Fibroblast of lung (primary cell): Measurements from ENCODE around the gene LHFPL6. TPM values are rescaled to one million over a fixed set of nuclear protein-coding genes. Genes with fewer than 3 reads are reported as not detected.

ENCODE experiments used
- DNase-seq, 2 donors: peaks; one replicate each; pipeline versions ENCODE4 v3.0.0 to v3.0.0-alpha.2; 2010; ENCODE audit warnings: low read depth in 2 of 2
- H2AFZ ChIP-seq: 2 replicates; pipeline ENCODE4 v1.5.1; 2012; ENCODE audit warnings: low read length, control low read depth, inconsistent platforms
- H3K27ac ChIP-seq: 2 replicates; pipeline ENCODE4 v1.5.1; 2011; ENCODE audit warnings: low read length, control low read depth; ENCODE audit not compliant: insufficient read depth
- H3K27me3 ChIP-seq: 2 replicates; pipeline ENCODE4 v1.5.1; 2011; ENCODE audit warnings: mild to moderate bottlenecking, low read length; ENCODE audit not compliant: control insufficient read depth, insufficient read depth
- H3K36me3 ChIP-seq: 2 replicates; pipeline ENCODE4 v1.5.1; 2011; ENCODE audit warnings: low read length; ENCODE audit not compliant: control insufficient read depth, insufficient read depth
- H3K4me1 ChIP-seq: 2 replicates; pipeline ENCODE4 v1.5.1; 2011; ENCODE audit warnings: low read length; ENCODE audit not compliant: control insufficient read depth, insufficient read depth; ENCODE audit errors: extremely low read depth
- H3K4me2 ChIP-seq: 2 replicates; pipeline ENCODE4 v1.5.1; 2011; ENCODE audit warnings: low read length, control low read depth; ENCODE audit not compliant: insufficient read depth; ENCODE audit errors: extremely low read depth
- H3K4me3 ChIP-seq, 4 experiments: fragments of 200-600 bp in 1 of 4; sonication (generic) in 1 of 4; replicated peaks in 1 of 4; 2 replicates each; pipeline ENCODE4 v1.5.1; 2011 to 2016; ENCODE audit warnings: low read length in 4 of 4, low read depth in 3 of 4, mild to moderate bottlenecking in 3 of 4, control low read depth in 2 of 4, inconsistent platforms in 1 of 4, mixed read lengths in 1 of 4; ENCODE audit not compliant: insufficient read depth in 1 of 4; ENCODE audit errors: control extremely low read depth in 1 of 4
- H3K79me2 ChIP-seq: 2 replicates; pipeline ENCODE4 v1.5.1; 2012; ENCODE audit warnings: mild to moderate bottlenecking, low read length, inconsistent platforms; ENCODE audit not compliant: control insufficient read depth, insufficient read depth
- H3K9ac ChIP-seq: 2 replicates; pipeline ENCODE4 v1.5.1; 2011; ENCODE audit warnings: mild to moderate bottlenecking, low read length, control low read depth; ENCODE audit not compliant: insufficient read depth
- H3K9me3 ChIP-seq: 2 replicates; pipeline ENCODE4 v1.5.1; 2012; ENCODE audit warnings: low read depth, low read length; ENCODE audit not compliant: control insufficient read depth, insufficient read depth
- H4K20me1 ChIP-seq: 2 replicates; pipeline ENCODE4 v1.5.1; 2011; ENCODE audit warnings: low read length; ENCODE audit not compliant: control insufficient read depth, insufficient read depth; ENCODE audit errors: extremely low read depth
- CTCF ChIP-seq, 2 donors: IDR thresholded peaks in 1 of 2; conservative IDR thresholded peaks in 1 of 2; 1 replicate in 1 of 2; 2 replicates in 1 of 2; pipeline ENCODE4 v1.5.1; 2011 to 2012; ENCODE audit warnings: low read length in 2 of 2, control low read depth in 1 of 2, inconsistent platforms in 1 of 2, low read depth in 1 of 2, mild to moderate bottlenecking in 1 of 2
- EZH2 ChIP-seq: IDR thresholded peaks from 2 replicates; pipeline ENCODE4 v1.5.1; 2012; ENCODE audit warnings: low read length, control low read depth, mild to moderate bottlenecking; ENCODE audit errors: missing control alignments
- polyA plus RNA-seq, 2 donors: library from polyadenylated mRNA; depleted of rRNA in 1 of 2; stranded (reverse) in 1 of 2; unstranded in 1 of 2; fragments of >200 nt; gene quantifications; 2 replicates each; pipeline ENCODE4 v1.2.1, GENCODE V29; 2011 to 2012; ENCODE audit warnings: missing spikeins in 1 of 2
- total RNA-seq: library from RNA; depleted of rRNA; stranded (reverse); fragments of >200 nt; gene quantifications from 2 replicates; pipeline ENCODE4 v1.2.1, GENCODE V29; 2014

The LHFPL6 gene
- total and polyA plus RNA-seq, 2 donors (not counting 1 experiment from before 2014, with no cell fraction given), result 42.4 to 86.8 TPM

- no peak for TF ChIP-seq EZH2
- TF ChIP-seq CTCF (conservative IDR thresholded peaks at IDR 0.05 in 1 of 2, IDR thresholded peaks at IDR 0.05 in 1 of 2; ENCODE audit: low read depth in 1 of 2, low read length in 2 of 2), result no peak
- peaks cover 8% of the 10 kb centered on the region for H3K79me2 ChIP-seq
- H3K4me1 ChIP-seq, result peaks cover 15% of the 10 kb centered on the region
Measured at GRCh38 chr13:39561971-39562370, 41.0 kb downstream of the LHFPL6 start.

GRCh38 chr13:39559847-39560246 is 43.1 kb downstream of the LHFPL6 start:
- no peaks in the 10 kb centered on the region for H4K20me1 ChIP-seq
- H3K27me3 ChIP-seq, result no peaks in the 10 kb centered on the region
- H3K9ac ChIP-seq, result no peak overlapping the region
- H3K9me3 ChIP-seq, result no peaks in the 10 kb centered on the region
- DNase-seq, result no peak
- no peak overlapping the region for H3K4me3 ChIP-seq
- TF ChIP-seq CTCF (conservative IDR thresholded peaks at IDR 0.05 in 1 of 2, IDR thresholded peaks at IDR 0.05 in 1 of 2; ENCODE audit: low read depth in 1 of 2, low read length in 2 of 2) (no peak), EZH2 (no peak)
- H3K4me2 ChIP-seq, result no peak overlapping the region
- H3K4me1 ChIP-seq, result peaks cover 13% of the 10 kb centered on the region
- no peak overlapping the region for H2AFZ ChIP-seq
- no peaks in the 10 kb centered on the region for H3K36me3 ChIP-seq
- H3K79me2 ChIP-seq, result peaks cover 8% of the 10 kb centered on the region
- no peak overlapping the region for H3K27ac ChIP-seq

More at GRCh38 chr13:39561971-39562370, 41.0 kb downstream of the LHFPL6 start:
- Histone ChIP-seq H3K4me2 (no peak overlapping the region), H3K27ac (no peak overlapping the region), H4K20me1 (no peaks in the 10 kb centered on the region), H3K9me3 (no peaks in the 10 kb centered on the region), H3K9ac (no peak overlapping the region), H3K36me3 (no peaks in the 10 kb centered on the region), H3K27me3 (no peaks in the 10 kb centered on the region), H3K4me3 (no peak overlapping the region), H2AFZ (no peak overlapping the region)
- DNase-seq, result no peak

- no peak overlapping the region for H2AFZ ChIP-seq
- no peaks in the 10 kb centered on the region for H3K4me1 ChIP-seq
- TF ChIP-seq EZH2, result no peak
- no peak for TF ChIP-seq CTCF (conservative IDR thresholded peaks at IDR 0.05 in 1 of 2, IDR thresholded peaks at IDR 0.05 in 1 of 2; ENCODE audit: low read depth in 1 of 2, low read length in 2 of 2)
- no peak overlapping the region for H3K27ac ChIP-seq
- H3K9me3 ChIP-seq, result no peaks in the 10 kb centered on the region
- no peaks in the 10 kb centered on the region for H3K36me3 ChIP-seq
- H3K4me2 ChIP-seq, result no peak overlapping the region
- DNase-seq, result no peak
- H3K9ac ChIP-seq, result no peak overlapping the region
- no peaks in the 10 kb centered on the region for H3K27me3 ChIP-seq
- H3K4me3 ChIP-seq, result no peak overlapping the region
- H3K79me2 ChIP-seq, result peaks cover 2% of the 10 kb centered on the region
- H4K20me1 ChIP-seq, result no peaks in the 10 kb centered on the region
Measured at GRCh38 chr13:39557285-39557955, 45.6 kb downstream of the LHFPL6 start.
